BLaER1 treated with 17β-estradiol and CSF1 and Interleukin-3, amounts not matched to agents 10 nM and 100 nM (cell line): ENCODE results near the gene CIDEB.

Experiments used
- H3K27ac ChIP-seq, 11 experiments: shearing (Covaris generic); formaldehyde crosslinking; 2 replicates each; pipeline ENCODE4 v1.8.1; 2022
- H3K27me3 ChIP-seq, 11 experiments: shearing (Covaris generic); formaldehyde crosslinking; 2 replicates each; pipeline ENCODE4 v1.8.1; 2022
- H3K36me3 ChIP-seq, 11 experiments: shearing (Covaris generic); formaldehyde crosslinking; 2 replicates each; pipeline ENCODE4 v1.8.1; 2022
- H3K4me1 ChIP-seq, 10 experiments: shearing (Covaris generic); formaldehyde crosslinking; 2 replicates each; pipeline ENCODE4 v1.8.1; 2022
- H3K4me2 ChIP-seq, 11 experiments: shearing (Covaris generic); formaldehyde crosslinking; 2 replicates each; pipeline ENCODE4 v1.8.1; 2022
- H3K4me3 ChIP-seq, 10 experiments: shearing (Covaris generic); formaldehyde crosslinking; 2 replicates each; pipeline ENCODE4 v1.8.1; 2022
- H3K9ac ChIP-seq, 11 experiments: shearing (Covaris generic); formaldehyde crosslinking; 2 replicates each; pipeline ENCODE4 v1.8.1; 2022
- H3K9me3 ChIP-seq, 11 experiments: shearing (Covaris generic); formaldehyde crosslinking; replicated peaks in 1 of 11; 2 replicates each; pipeline ENCODE4 v1.8.1; 2022
- H4K20me1 ChIP-seq, 11 experiments: shearing (Covaris generic); formaldehyde crosslinking; 2 replicates each; pipeline ENCODE4 v1.8.1; 2022
- Cebpa-rat ChIP-seq, 11 experiments: shearing (Covaris generic); IDR thresholded peaks; 2 replicates each; pipeline ENCODE4 v1.8.1; 2022

Gene CIDEB

DNA sequence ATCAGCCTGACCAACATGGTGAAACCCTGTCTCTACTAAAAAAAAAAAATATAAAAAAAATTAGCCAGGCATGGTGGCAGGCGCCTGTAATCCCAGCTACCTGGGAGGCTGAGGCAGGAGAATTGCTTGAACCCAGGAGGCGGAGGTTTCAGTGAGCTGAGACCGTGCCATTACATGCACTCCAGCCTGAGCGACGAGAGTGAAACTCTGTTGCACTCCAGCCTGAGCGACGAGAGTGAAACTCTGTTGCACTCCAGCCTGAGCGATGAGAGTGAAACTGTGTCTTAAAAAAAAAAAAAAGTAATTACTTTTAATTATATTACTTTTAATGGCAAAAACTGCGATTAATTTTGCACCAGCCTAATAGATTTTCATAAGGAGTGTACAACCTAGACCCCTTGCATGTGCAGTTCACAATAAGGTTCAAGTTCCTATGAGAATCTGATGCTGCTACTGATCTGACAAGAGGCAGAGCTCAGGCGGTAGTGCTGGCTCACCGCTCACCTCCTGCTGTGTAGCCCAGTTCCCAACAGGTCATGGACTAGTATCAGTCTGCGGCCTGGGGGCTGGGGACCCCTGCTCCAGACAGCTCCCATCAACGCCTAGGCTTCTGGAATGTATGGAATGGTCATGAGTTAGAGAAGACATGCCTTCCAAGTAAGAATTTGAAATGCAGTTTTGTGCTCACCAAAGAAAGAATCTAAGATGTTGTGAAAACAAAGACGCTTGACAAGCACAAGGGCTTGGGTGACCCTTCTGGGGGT, 13.6 kb upstream of the CIDEB start:
- Histone ChIP-seq H3K36me3 (peaks cover under 1 to 18% (median 4%) of the 10 kb centered on the region in 11 experiments; a peak in 16 of 22 replicates), H4K20me1 (no peaks in the 10 kb centered on the region), H3K4me3 (no peak overlapping the region), H3K4me1 (peaks cover 22 to 75% (median 57%) of the 10 kb centered on the region in 10 experiments), H3K27me3 (no peaks in the 10 kb centered on the region), H3K9me3 (no peaks in the 10 kb centered on the region), H3K27ac (no peak overlapping the region), H3K4me2 (peak overlapping the region in 2 of 11 experiments; percentile 46 to 50; a peak in 1 of 22 replicates), H3K9ac (no peak overlapping the region)
- TF ChIP-seq Cebpa-rat (IDR thresholded peaks at IDR 0.05): no peak

DNA sequence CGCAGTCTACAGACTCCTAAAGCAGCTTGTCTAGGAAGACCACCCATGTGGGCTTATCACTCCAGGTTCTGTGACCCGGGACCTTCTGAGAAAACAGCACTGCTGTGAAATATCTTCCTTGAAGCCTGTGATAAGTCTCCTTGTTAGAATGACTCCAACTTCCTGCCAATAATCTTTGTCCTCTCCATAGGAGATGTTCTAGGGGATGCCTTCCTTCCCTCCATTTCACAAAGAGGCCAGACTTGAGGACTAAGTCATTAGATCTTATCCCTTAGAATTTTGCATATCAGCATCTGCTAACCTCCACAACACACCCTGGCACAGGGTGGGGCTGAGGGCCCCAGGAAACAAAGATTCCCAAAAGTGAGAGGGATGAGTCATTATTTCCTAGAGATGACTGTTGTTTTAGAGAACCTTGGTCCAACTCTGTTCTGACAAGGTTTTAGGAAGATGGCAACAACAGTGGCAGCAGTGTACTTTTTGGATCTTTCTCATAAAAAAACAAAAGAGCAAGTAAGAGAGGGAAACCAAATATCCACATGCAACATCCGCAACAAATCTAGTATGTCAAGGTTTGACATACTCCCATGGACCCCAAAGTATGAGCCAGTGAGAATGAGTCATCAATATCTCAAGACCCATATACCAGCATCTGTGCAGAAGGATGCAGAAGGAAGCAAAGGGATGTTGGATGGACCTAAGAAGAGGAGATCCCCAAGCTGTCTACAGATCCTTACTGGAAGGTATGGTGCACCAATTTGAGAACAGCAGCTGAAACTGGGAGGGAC, 9.6 kb upstream of the CIDEB start:
- Histone ChIP-seq H3K27ac (peak overlapping the region in 9 of 11 experiments; percentile 21 to 94 (median 92); a peak in 15 of 22 replicates), H3K9ac (peak overlapping the region in 3 of 11 experiments; percentile 6 to 32 (median 11); a peak in 3 of 22 replicates), H3K4me3 (peak overlapping the region in 1 of 10 experiments; percentile 16; a peak in 1 of 20 replicates), H3K27me3 (no peaks in the 10 kb centered on the region), H3K4me1 (peaks cover 31 to 78% (median 69%) of the 10 kb centered on the region in 10 experiments), H3K4me2 (peak overlapping the region in 10 of 11 experiments; percentile 5 to 100 (median 90); a peak in 19 of 22 replicates), H3K9me3 (no peaks in the 10 kb centered on the region), H4K20me1 (no peaks in the 10 kb centered on the region), H3K36me3 (peaks cover 9 to 44% (median 19%) of the 10 kb centered on the region in 11 experiments; a peak in 20 of 22 replicates)
- TF ChIP-seq Cebpa-rat (IDR thresholded peaks at IDR 0.05): no peak

DNA sequence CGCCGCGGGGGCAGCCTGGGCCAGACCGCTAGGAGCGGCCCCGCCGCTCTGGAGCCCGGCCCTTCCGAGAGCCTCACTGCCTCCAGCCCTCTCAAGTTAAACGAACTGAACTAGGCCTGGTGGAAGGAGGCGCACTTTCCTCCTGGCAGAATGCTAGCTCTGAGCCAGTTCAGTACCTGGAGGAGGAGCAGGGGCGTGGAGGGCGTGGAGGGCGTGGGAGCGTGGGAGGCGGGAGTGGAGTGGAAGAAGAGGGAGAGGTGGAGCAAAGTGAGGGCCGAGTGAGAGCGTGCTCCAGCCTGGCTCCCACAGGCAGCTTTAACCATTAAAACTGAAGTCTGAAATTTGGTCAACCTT, 8.8 kb upstream of the CIDEB start:
- Histone ChIP-seq H3K4me3 (no peak overlapping the region; a peak in 1 of 20 replicates), H3K27me3 (no peaks in the 10 kb centered on the region), H4K20me1 (no peaks in the 10 kb centered on the region), H3K9ac (peak overlapping the region in 5 of 11 experiments; percentile 6 to 57 (median 19); a peak in 6 of 22 replicates), H3K4me2 (peak overlapping the region in 8 of 11 experiments; percentile 43 to 100 (median 95); a peak in 17 of 22 replicates), H3K9me3 (no peaks in the 10 kb centered on the region), H3K27ac (peak overlapping the region in 9 of 11 experiments; percentile 21 to 94 (median 92); a peak in 16 of 22 replicates), H3K4me1 (peaks cover 38 to 78% (median 74%) of the 10 kb centered on the region in 10 experiments), H3K36me3 (peaks cover 9 to 44% (median 19%) of the 10 kb centered on the region in 11 experiments; a peak in 20 of 22 replicates)
- no peak for TF ChIP-seq Cebpa-rat (IDR thresholded peaks at IDR 0.05)

DNA sequence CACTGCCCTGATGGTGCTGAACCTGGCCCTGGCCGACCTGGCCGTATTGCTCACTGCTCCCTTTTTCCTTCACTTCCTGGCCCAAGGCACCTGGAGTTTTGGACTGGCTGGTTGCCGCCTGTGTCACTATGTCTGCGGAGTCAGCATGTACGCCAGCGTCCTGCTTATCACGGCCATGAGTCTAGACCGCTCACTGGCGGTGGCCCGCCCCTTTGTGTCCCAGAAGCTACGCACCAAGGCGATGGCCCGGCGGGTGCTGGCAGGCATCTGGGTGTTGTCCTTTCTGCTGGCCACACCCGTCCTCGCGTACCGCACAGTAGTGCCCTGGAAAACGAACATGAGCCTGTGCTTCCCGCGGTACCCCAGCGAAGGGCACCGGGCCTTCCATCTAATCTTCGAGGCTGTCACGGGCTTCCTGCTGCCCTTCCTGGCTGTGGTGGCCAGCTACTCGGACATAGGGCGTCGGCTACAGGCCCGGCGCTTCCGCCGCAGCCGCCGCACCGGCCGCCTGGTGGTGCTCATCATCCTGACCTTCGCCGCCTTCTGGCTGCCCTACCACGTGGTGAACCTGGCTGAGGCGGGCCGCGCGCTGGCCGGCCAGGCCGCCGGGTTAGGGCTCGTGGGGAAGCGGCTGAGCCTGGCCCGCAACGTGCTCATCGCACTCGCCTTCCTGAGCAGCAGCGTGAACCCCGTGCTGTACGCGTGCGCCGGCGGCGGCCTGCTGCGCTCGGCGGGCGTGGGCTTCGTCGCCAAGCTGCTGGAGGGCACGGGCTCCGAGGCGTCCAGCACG, 8.2 kb upstream of the CIDEB start:
- Histone ChIP-seq H3K36me3 (peaks cover 9 to 44% (median 19%) of the 10 kb centered on the region in 11 experiments; a peak in 20 of 22 replicates), H3K9me3 (no peaks in the 10 kb centered on the region), H3K27ac (peak overlapping the region in 9 of 11 experiments; percentile 21 to 94 (median 92); a peak in 17 of 22 replicates), H3K9ac (peak overlapping the region in 7 of 11 experiments; percentile 6 to 88 (median 12); a peak in 3 of 22 replicates), H4K20me1 (no peaks in the 10 kb centered on the region), H3K4me2 (peak overlapping the region in 10 of 11 experiments; percentile 85 to 100 (median 97); a peak in 17 of 22 replicates), H3K4me3 (peak overlapping the region in 1 of 10 experiments; percentile 70; a peak in 2 of 20 replicates), H3K4me1 (peaks cover 44 to 83% (median 80%) of the 10 kb centered on the region in 10 experiments), H3K27me3 (no peaks in the 10 kb centered on the region)
- no peak for TF ChIP-seq Cebpa-rat (IDR thresholded peaks at IDR 0.05)

DNA sequence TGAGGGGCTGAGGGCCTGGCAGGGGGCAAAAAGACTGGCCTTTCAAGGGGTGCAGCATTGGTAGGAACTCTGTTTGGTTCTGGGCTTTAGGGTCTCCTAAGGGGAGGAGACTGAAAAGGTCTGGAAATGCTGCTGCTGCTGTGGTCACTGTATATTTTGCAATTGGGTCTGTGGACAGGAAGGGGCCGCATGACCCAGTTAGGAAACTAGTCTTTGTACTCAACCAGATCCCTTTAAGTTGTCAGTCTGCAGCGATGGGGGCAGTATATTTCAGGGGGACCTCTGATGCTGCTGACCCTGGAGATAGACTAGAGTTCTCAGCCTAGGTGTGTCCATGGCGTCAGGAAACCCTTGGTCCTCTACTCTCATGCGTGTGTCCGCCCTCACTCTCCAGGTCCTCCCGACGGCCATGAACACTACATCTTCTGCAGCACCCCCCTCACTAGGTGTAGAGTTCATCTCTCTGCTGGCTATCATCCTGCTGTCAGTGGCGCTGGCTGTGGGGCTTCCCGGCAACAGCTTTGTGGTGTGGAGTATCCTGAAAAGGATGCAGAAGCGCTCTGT, 7.5 kb upstream of the CIDEB start:
- Histone ChIP-seq H3K9ac (peak overlapping the region; percentile 8 to 91 (median 88); a peak in 13 of 22 replicates), H3K4me3 (peak overlapping the region in 5 of 10 experiments; percentile 16 to 80 (median 71); a peak in 6 of 20 replicates)

DNA sequence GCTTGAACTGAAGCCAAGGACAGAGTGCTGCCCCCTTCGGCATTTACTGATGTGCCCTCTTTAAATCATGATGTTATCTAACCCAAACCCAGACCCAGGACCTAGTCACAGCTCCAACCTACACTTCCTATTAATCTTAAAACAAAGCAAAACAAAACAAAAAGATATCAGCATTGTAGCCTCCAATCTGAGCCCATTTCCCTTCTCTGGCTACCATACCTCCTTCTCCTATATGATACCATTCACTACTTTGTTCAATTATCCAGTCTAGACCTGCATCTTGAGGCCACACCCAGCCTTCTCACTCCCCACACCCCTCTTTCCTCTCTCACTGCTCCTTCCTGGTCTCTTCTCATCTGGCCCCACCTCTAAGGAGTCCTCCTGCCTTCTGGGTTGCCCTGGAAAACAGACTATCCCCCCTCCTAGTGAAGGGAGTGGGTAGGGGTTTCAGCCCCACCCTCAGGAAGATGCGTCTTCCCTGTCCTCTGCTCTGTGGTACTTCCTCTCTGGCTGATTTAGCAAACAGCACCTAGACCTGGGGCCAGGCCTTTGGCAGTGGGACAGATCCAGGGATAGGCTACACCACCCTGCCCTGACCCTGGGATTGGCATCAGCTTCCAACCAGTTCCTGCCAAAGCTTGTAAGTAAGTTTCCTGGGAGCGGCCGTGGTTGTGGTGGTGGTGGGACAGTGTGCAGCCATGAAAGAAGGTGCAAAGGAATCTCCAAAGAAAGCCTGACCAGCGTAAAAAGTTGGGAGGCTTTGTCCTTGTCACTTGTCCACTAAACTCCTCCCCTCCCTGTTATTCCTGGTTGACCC, 6.8 kb upstream of the CIDEB start:
- peak overlapping the region; percentile 8 to 91 (median 88); a peak in 18 of 22 replicates for H3K9ac ChIP-seq
- peak overlapping the region; percentile 85 to 100 (median 97) for H3K4me2 ChIP-seq

More for the DNA sequence above, 7.5 kb upstream of the CIDEB start:
- peak overlapping the region; percentile 54 to 96 (median 92); a peak in 18 of 22 replicates for H3K27ac ChIP-seq
- H3K36me3 ChIP-seq: peaks cover 9 to 44% (median 19%) of the 10 kb centered on the region in 11 experiments; a peak in 20 of 22 replicates
- no peaks in the 10 kb centered on the region for H3K9me3 ChIP-seq
- peaks cover 0 to 4% (median 0%) of the 10 kb centered on the region in 11 experiments; a peak in 5 of 22 replicates for H4K20me1 ChIP-seq
- peak overlapping the region; percentile 85 to 100 (median 97) for H3K4me2 ChIP-seq
- H3K27me3 ChIP-seq: no peaks in the 10 kb centered on the region
- no peak for TF ChIP-seq Cebpa-rat (IDR thresholded peaks at IDR 0.05)
- H3K4me1 ChIP-seq: peaks cover 51 to 89% (median 86%) of the 10 kb centered on the region in 10 experiments

DNA sequence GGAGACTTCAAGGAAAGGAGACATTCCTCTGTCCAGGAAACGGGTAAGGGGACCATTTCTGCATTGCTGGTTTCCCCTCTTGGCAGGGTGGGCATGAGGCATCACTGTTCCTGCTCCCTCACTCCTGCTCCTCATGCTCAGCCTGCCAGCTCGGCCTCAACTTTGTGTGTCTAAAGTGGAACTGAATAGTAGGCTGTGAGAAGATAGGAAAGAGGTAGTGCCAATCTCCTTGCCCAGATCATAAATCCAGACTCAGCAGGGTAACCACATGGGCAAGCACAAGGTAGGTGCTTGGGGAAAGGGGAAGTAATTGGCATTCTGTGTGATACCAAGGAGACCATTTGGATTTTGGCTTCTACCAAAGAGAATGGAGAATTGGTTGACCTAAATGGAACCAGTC, 6.1 kb upstream of the CIDEB start:
- Histone ChIP-seq H4K20me1 (peaks cover 0 to 17% (median 5%) of the 10 kb centered on the region in 11 experiments; a peak in 7 of 22 replicates), H3K36me3 (peaks cover 9 to 57% (median 27%) of the 10 kb centered on the region in 11 experiments; a peak in 21 of 22 replicates), H3K4me2 (peak overlapping the region; percentile 85 to 100 (median 97)), H3K27ac (peak overlapping the region; percentile 54 to 96 (median 92); a peak in 21 of 22 replicates), H3K9me3 (no peaks in the 10 kb centered on the region), H3K9ac (peak overlapping the region in 10 of 11 experiments; percentile 46 to 91 (median 88); a peak in 19 of 22 replicates), H3K4me3 (peak overlapping the region in 8 of 10 experiments; percentile 16 to 80 (median 51); a peak in 13 of 20 replicates), H3K27me3 (no peaks in the 10 kb centered on the region), H3K4me1 (peaks cover 65 to 100% (median 99%) of the 10 kb centered on the region in 10 experiments)
- TF ChIP-seq Cebpa-rat (IDR thresholded peaks at IDR 0.05): no peak

More for the DNA sequence above, 6.8 kb upstream of the CIDEB start:
- H3K4me1 ChIP-seq: peaks cover 58 to 96% (median 93%) of the 10 kb centered on the region in 10 experiments
- peak overlapping the region in 7 of 10 experiments; percentile 16 to 80 (median 70); a peak in 10 of 20 replicates for H3K4me3 ChIP-seq
- no peaks in the 10 kb centered on the region for H3K9me3 ChIP-seq
- peaks cover 9 to 50% (median 20%) of the 10 kb centered on the region in 11 experiments; a peak in 20 of 22 replicates for H3K36me3 ChIP-seq
- peak overlapping the region; percentile 54 to 96 (median 92); a peak in 21 of 22 replicates for H3K27ac ChIP-seq
- peaks cover 0 to 12% (median 5%) of the 10 kb centered on the region in 11 experiments; a peak in 7 of 22 replicates for H4K20me1 ChIP-seq
- TF ChIP-seq Cebpa-rat (IDR thresholded peaks at IDR 0.05): no peak
- H3K27me3 ChIP-seq: no peaks in the 10 kb centered on the region
